ENCODE data around the gene HSPA1B.
A peak's percentile ranks its signal among the peaks of the same experiment; 100 is the strongest.
"Not testable (repeated sequence)": the region's sequence is repeated elsewhere in the genome, so short reads cannot be mapped to it uniquely, and the experiment has no call there.

Gene HSPA1B

DNA sequence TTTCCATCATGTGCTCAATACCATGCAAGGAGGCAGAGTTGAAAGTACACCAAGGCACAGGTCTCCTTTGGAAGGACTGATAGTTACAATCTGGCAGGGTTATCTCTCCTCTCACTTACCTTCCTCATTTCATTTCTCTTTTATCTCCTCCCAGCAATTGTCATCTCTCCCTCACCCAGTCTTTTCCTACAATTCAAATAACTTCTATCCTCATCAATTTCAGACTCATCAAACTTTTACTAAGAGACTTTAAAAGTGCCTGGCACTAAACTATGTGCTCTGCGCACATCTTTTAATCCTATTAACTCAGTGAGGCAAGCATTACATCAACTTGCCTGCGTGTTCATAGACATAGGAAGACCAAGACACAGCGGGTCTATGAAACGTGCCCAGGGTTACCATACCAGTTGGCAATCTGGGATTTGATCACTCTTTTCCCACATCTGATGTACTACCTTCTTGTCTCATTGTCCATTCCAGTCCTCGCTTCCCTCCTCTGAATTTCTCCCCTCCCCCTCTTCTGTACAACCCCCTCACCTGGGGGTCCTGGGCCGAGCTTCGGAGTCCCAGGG is 33.2 kb upstream of the HSPA1B start:
- TF ChIP-seq, protein P1, sequence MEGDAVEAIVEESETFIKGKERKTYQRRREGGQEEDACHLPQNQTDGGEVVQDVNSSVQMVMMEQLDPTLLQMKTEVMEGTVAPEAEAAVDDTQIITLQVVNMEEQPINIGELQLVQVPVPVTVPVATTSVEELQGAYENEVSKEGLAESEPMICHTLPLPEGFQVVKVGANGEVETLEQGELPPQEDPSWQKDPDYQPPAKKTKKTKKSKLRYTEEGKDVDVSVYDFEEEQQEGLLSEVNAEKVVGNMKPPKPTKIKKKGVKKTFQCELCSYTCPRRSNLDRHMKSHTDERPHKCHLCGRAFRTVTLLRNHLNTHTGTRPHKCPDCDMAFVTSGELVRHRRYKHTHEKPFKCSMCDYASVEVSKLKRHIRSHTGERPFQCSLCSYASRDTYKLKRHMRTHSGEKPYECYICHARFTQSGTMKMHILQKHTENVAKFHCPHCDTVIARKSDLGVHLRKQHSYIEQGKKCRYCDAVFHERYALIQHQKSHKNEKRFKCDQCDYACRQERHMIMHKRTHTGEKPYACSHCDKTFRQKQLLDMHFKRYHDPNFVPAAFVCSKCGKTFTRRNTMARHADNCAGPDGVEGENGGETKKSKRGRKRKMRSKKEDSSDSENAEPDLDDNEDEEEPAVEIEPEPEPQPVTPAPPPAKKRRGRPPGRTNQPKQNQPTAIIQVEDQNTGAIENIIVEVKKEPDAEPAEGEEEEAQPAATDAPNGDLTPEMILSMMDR (conservative IDR thresholded peaks at IDR 0.05; ENCODE audit: low read depth, low read length), result no peak
- peak overlapping the region; percentile 88 for H3K4me3 ChIP-seq (ENCODE audit: low read length)
- peak; percentile 65 for DNase-seq (ENCODE audit: low read depth)

DNA sequence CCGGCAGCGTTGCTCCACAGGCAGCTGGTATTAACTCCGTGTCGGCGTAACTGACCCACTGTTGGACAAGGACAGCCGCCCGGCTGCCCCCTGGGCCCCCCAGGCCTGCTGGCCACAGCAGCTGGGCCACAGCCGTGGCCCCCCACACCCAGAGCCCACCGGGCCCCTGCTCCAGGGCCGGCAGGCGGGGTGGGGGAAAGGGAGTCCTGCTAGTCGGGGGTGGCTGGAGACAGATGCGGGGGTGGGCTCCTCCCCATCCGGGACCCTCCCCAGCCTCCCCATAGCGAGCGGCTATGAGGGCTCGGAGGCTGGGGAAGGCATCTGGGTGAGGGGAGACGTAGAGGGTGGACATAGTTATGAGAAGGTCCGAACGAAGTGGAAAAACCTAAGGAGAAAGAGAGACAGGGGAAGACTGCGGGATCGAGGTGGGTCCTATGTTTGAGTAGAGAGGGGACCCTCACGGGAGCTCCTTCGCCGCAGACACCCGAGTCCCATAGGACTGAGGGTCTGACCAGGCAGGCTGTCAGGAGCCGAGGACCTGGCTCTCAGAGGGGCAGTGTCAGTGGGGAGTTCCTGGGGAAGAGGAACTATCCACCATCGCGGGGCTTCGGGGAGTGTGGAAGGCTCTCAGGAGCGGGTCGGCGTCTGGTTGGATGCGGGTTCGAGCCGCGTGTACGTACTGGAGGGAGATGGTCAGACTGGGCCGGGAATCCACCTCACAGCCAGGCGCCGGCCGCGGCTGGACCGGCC is 32.5 kb upstream of the HSPA1B start:
- TF ChIP-seq, protein P1 (conservative IDR thresholded peaks at IDR 0.05; ENCODE audit: low read depth, low read length), result no peak
- H3K4me3 ChIP-seq (ENCODE audit: low read length), result peak overlapping the region; percentile 88
- no peak for DNase-seq (ENCODE audit: low read depth)

DNA sequence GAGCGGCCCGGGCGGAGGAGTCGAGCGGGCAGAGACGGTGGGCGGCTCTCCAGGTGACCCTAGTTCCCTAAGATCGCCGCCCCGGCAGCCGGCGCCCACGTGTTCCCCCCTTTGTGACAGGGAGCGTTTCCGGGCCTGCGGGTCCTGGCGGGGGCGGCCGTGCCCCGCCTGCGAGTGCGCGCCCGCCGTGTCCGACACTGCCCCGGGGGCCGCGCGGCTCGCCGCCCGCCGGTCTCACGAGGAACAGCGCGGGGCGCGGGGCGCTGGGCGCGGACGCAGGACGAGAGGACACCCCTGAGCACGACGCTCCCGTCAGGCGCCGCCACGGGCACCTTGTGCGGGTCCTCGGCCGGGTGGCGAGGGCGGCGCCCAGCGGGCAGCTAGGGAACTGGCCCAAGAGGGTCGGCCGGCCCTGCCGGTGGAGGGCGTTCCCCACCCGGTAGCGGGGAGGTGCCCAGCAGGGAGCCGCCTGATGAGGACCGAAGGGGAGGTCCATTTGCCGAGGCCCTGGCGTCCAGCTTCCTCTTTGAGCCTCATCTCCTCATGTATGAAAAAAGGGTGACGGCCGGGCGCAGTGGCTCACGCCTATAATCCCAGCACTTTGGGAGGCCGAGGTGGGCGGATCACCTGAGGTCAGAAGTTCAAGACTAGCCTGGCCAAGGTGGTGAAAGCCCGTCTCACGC is 31.8 kb upstream of the HSPA1B start, which contains the start of gene VARS1:
VARS1 (minus strand) TSS at position 137 of the 683 bp plus-strand sequence. CDS start 535 bp downstream, outside the sequence.
- TF ChIP-seq, protein P1 (conservative IDR thresholded peaks at IDR 0.05; ENCODE audit: low read depth, low read length), result peak; percentile 73
- DNase-seq (ENCODE audit: low read depth), result peak; percentile 74
- peak within 1 kb of the TSS; percentile 88 for H3K4me3 ChIP-seq (ENCODE audit: low read length)

DNA sequence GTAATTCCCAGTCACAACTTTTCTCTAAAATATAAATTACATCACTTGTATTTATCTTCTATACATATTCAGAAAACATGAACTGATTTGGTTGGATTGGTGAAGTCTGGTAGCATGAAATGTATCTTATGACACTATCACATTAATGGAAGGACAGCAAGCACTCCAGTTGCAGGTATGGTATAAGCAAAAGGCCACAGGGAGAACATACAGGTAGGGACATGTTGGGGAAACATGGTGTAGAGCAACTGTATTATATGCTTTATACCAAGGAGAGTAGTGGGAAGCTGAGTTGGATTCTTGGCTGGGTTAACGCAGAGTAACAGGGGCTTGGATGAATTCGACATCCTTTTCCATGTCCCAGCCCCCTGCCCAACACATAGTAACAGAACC is 30.5 kb upstream of the HSPA1B start:
- no peak overlapping the region for H3K4me3 ChIP-seq (ENCODE audit: low read length)
- TF ChIP-seq, protein P1 (conservative IDR thresholded peaks at IDR 0.05; ENCODE audit: low read depth, low read length), result no peak

DNA sequence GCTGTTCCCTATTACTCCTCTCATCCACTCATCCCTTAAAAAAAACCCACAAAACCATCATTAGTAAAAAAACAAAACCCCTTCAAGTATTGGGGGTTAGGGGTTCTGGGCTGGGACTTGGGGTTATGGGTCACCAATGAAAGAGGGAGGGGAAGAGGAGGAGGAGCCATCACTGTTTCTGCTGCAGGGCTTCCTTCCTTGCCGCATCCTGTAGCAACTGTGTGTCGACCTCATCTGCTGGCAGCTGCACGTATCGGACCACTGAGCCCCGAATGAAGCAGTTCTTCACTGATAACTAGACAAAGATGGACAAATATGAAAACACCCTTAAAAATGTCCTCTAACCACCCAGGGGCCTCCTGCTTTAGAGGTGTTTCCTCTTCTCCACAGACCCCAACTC is 29.9 kb upstream of the HSPA1B start:
- no peak overlapping the region for H3K4me3 ChIP-seq (ENCODE audit: low read length)
- no peak for DNase-seq (ENCODE audit: low read depth)
- TF ChIP-seq, protein P1 (conservative IDR thresholded peaks at IDR 0.05; ENCODE audit: low read depth, low read length), result no peak

More for the DNA sequence above, 30.5 kb upstream of the HSPA1B start:
- no peak for DNase-seq (ENCODE audit: low read depth)

DNA sequence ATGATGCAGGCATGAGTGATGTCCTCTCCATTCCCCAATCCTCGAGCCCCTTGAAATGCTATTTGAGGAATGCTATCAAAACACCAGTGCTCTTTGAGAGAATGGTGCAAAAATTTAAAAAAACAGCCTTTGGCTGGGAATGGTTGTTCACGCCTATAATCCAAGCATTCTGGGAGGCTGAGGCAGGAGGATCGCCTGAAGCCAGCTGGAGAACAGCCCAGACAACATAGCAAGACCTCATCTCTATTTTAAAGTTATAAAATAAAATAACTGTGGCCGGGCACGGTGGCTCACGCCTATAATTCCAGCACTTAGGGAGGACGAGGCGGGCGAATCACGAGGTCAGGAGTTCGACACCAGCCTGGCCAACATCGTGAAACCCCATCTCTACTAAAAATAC is 27.8 kb upstream of the HSPA1B start:
- TF ChIP-seq, protein P1 (conservative IDR thresholded peaks at IDR 0.05; ENCODE audit: low read depth, low read length), result no peak
- H3K4me3 ChIP-seq (ENCODE audit: low read length), result no peak overlapping the region
- no peak for DNase-seq (ENCODE audit: low read depth)

DNA sequence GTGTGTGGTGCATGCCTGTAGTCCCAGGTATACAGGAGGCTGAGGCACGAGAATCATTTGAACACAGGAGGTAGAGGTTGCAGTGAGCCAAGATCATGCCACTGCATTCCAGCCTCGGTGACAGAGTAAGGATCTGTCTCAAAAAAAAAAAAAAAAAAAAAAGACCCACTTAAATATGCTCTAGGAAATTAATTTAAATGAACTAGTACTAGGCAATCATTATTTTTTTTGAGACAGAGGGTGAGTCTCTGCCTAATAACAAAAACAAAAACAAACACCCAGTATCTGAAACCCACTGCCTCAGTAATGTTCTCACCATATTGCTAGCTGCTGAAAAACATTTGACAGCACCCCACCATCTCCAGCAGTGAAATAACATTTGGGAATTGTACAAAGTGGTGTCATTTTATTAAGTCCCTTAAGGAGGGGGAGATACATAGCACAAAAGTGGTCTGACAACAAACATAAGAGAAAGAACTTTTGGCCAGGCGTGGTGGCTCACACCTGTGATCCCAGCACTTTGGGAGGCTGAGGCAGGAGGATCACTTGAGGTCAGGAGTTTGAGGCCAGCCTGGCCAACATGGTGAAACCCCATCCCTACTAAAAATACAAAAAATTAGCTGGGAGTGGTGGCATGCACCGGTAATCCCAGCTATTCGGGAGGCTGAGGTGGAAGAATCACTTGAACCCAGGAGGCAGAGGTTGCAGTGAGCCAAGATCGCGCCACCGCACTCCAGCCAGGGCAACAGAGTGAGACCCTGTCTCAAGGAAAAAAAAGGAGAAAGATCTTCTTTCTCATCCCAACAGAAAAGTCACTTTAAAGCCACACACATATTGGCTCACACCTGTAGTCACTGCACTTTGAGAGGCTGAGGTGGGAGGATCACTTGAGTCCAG is 26.3 kb upstream of the HSPA1B start:
- not testable (repeated sequence) for DNase-seq (ENCODE audit: low read depth); H3K4me3 ChIP-seq (ENCODE audit: low read length)

All from retinal pigment epithelial cell (primary cell).